HG03457 (cell line): Measurements from ENCODE around the gene C2CD2.

Source experiments
- ATAC-seq: cut with Tn5 transposase; IDR thresholded peaks from one replicate; pipeline ENCODE4 v1.9.1; 2021; ENCODE audit warnings: moderate number of reproducible peaks; ENCODE audit not compliant: unreplicated experiment

C2CD2 gene

GRCh38 chr21:41850085-41850484 lies 103.7 kb downstream of the C2CD2 start:
- no peak for ATAC-seq

DNA sequence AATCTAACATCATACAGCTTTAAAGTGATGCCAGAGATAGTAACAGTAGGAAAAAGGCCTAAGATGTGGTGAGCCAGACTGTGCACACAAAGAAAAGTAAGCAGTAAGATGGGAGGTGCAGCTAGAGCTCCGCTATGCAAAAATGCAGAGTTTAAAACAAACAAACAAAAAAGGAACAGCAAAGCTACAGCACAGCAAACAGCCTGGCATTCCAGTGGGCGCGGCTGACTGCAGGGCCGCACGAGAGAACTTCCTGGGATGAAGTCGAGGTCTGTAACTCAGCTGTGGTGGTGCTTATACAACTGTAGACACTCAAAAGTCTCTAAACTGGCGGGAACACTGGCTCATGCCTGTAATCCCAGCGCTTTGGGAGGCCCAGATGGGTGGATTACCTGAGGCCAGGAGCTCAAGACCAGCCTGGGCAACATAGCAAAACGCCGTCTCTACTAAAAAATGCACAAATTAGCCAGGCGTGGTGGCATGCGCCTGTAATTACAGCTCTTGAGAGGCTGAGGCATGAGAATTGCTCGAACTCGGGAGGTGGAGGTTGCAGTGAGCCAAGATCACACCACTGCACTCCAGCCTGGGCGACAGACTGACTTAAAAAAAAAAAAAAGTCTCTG lies 104.7 kb downstream of the C2CD2 start:
- ATAC-seq, result no peak

- no peak for ATAC-seq
Measured at GRCh38 chr21:41848533-41848932, 105.3 kb downstream of the C2CD2 start.

GRCh38 chr21:41847066-41847804 lies 106.6 kb downstream of the C2CD2 start:
- no peak for ATAC-seq

DNA sequence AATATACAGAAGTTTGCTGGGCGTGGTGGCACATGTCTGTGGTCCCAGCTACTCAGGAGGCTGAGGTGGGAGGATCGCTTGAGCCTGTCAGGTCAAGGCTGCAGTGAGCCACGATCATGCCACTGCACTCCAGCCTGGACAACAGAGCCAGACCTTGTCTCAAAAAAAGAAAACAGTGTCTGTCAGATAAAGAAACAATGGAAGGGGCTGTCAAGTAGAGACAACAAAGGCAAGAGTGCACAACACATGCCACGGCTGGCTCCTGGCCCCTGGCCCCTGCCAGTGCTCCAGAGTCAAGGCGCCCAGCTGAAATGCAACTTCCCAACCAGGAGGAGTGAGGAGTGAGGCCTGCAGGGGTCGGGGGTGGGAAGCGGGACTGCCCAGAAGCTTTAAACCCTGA lies 107.3 kb downstream of the C2CD2 start:
- ATAC-seq, result no peak

- no peak for ATAC-seq
Measured at GRCh38 chr21:41846033-41846317, 107.8 kb downstream of the C2CD2 start.

DNA sequence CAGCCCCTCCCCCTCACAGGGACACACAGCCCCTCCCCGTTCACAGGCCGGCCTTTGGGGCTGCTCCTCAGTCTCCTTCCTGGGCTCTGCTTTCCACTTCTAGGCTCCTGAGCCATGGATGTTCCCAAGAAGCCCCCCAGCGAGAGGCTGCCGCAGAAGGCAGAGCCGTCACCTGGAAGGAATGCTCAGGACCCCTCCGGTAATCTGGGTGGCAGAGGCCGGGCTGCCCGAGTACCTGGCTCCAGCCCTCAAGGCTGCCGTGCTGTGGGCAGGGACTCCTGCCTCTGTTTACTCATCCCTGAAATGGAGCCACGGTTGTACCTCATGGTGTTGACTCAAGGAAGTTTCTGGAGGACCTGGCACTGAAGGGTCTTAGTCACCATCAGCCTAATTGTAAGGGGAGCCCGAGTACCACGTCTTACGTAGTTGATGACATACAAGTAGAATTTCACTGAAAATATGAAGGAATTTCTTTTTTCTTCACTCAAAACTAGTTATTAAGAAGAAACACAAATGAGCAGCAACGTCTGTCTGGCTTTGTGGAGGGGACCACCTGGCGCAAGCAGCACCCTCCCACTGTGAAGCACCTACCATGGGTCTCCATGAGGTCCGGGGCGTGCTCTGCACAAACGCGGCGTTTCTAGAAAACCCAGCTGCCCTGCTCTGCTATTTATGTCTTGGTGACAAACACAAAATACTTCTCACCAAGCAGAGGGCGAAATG lies 108.3 kb downstream of the C2CD2 start:
- ATAC-seq, result no peak

- no peak for ATAC-seq
Measured at GRCh38 chr21:41843584-41843983, 110.2 kb downstream of the C2CD2 start.

DNA sequence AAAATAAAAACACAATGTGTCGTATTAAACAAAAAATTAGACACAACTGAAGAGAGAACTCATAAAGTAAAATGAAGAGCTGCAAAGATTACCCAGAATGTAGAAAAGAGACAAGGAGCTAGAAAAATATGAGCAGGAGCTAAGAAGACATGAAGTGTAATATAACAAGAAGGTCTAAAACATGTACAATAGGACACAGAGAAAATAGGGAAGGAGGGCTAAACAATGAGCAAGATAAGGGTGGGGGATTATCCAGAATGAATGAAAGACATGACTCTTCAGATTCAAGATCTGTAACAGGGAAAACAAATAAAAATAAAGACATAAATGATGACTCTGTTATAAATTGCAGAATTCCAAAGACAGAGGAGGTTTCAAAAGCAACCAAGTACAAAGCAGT lies 112.9 kb downstream of the C2CD2 start:
- ATAC-seq, result no peak

DNA sequence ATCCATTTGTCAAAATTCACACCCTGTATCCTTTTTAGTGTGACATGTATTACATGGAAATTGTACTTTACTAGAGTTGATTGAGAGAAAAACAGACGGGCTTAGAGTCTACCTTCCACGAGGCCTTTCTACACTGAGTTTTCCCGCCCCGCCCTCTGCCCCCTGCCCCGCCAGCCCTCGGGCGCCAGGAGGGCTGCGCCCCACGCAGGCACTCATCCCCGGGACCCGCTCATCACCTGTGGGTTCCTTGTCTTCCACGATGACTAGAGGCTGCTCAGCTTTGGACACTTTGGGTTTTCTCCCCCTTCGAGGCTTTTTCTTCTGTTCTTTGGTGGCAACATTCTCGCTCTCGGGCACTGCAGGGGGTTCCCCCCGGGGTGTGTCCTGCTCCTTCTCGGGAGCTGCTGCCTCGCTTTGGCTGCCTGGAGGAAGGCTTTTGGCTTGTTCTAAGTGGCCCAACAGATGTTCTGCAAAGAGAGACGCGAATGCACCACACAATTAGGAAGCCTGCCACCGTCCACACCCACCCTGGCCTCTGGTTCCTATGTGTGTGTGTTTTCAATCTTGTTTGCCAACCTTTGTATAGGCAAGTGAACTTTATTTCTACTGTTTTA lies 114.3 kb downstream of the C2CD2 start:
- ATAC-seq, result no peak

GRCh38 chr21:41837756-41838297 lies 116.0 kb downstream of the C2CD2 start:
- ATAC-seq, result no peak

DNA sequence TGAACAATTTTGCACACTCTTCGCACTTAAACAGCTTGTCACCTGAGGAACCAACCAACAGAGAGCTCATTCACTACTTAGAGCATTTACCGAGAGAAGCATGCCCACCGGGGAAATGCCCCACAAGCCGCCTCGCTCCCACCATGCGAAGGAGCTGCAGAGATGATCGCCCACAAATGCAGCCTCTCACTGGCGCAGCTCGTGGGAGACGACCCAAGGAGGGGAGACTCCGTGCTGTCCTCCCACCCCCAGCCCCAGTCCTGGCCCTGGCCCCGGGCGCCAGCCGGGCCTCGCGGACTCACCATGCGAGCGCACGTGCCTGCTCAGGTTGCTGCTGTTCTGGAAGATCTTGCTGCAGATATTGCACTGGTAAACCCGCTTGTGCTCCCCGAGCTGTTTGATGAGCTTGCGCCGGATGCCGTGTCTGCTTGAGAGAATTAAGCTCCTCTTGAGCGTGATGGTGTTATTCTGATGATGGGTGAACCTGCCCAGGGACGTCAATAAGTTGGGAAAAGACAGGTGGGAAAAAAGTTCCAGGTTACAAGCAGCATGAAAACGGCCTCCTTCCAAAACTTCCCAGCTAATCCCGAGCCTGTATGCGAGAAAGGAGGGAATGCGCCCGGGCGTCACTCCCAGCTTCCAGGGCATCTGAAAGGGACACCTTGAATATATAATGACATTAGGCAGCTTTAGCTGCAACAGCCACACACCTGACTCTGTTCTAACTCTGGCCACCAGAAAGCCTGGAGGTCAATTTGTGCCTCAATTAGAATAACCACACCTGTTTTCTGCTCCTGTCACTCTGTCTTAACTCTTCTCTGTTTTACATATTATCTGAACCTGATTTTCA lies 117.4 kb downstream of the C2CD2 start:
- no peak for ATAC-seq

DNA sequence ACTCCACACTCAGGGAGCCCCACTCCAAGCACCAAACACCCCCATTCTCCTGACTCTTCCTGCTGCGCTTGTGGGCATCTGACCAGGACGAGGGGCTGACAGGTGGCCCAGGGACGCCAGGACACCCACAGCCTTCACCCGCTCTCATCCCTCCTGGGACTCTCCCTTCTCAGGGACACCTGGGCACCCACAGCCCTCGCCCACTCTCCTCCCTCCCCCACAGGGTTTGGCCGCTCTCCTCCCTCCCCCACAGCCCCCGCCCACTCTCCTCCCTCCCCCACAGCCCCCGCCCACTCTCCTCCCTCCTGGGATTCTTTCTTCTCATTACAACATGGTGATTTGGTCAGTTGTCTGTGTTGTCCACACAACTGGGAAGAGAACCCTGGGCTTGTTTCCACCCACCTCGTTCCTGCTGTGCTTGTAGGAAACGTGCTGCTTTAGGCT lies 118.1 kb downstream of the C2CD2 start:
- no peak for ATAC-seq
